ENCODE measurements around the gene DHX35. TPM values are rescaled to one million over a fixed set of nuclear protein-coding genes. Genes with fewer than 3 reads are reported as not detected.

Gene DHX35
- total RNA-seq, 4 donors from 2014 or later = 8.2 to 10.8 (median 9.3) TPM

- intact Hi-C loops (cut with DNase I; ENCODE audit: low total_unique reads) = no loop called here
- TF ChIP-seq POLR2A (IDR thresholded peaks at IDR 0.05) (no peak), CTCF (IDR thresholded peaks at IDR 0.05 in 4 of 5, conservative IDR thresholded peaks at IDR 0.05 in 1 of 5) (no peak)
- in situ Hi-C loops (cut with MboI; ENCODE audit: low sequenced_read_pairs in 4 of 4) = no loop called here
These were observed 42.5 kb upstream of the DHX35 start for GRCh38 chr20:38919683-38920082.

GRCh38 chr20:38920411-38920810 is 41.7 kb upstream of the DHX35 start:
- ATAC-seq (no peak), DNase-seq (no peak)
- no peak overlapping the region for H3K27ac ChIP-seq
- in situ Hi-C loops (cut with MboI; ENCODE audit: low sequenced_read_pairs in 4 of 4) = no loop called here
- H3K36me3 ChIP-seq = no peaks in the 10 kb centered on the region
- no peaks in the 10 kb centered on the region for H3K4me1 ChIP-seq
- H3K4me3 ChIP-seq = no peak overlapping the region
- no peaks in the 10 kb centered on the region for H3K27me3 ChIP-seq
- H3K9me3 ChIP-seq = no peaks in the 10 kb centered on the region
- TF ChIP-seq POLR2A (IDR thresholded peaks at IDR 0.05) (no peak), CTCF (IDR thresholded peaks at IDR 0.05 in 4 of 5, conservative IDR thresholded peaks at IDR 0.05 in 1 of 5) (no peak)
- intact Hi-C loops (cut with DNase I; ENCODE audit: low total_unique reads) = no loop called here

More at GRCh38 chr20:38919683-38920082, 42.5 kb upstream of the DHX35 start:
- ATAC-seq = no peak
- no peak overlapping the region for H3K27ac ChIP-seq
- H3K27me3 ChIP-seq = no peaks in the 10 kb centered on the region
- H3K36me3 ChIP-seq = no peaks in the 10 kb centered on the region
- DNase-seq = no peak
- H3K4me1 ChIP-seq = no peaks in the 10 kb centered on the region
- no peaks in the 10 kb centered on the region for H3K9me3 ChIP-seq
- H3K4me3 ChIP-seq = no peak overlapping the region

GRCh38 chr20:38920851-38921250 is 41.3 kb upstream of the DHX35 start:
- in situ Hi-C loops (cut with MboI; ENCODE audit: low sequenced_read_pairs in 4 of 4) = no loop called here

GRCh38 chr20:38924718-38925117 is 37.4 kb upstream of the DHX35 start:
- Histone ChIP-seq H3K9me3 (no peaks in the 10 kb centered on the region), H3K27ac (no peak overlapping the region), H3K4me1 (peaks cover 5 to 11% of the 10 kb centered on the region in 2 donors), H3K4me3 (no peak overlapping the region), H3K27me3 (peaks cover 3 to 10% (median 7%) of the 10 kb centered on the region in 3 donors), H3K36me3 (no peaks in the 10 kb centered on the region)
- ATAC-seq = no peak
- no peak for DNase-seq
- TF ChIP-seq CTCF (IDR thresholded peaks at IDR 0.05 in 4 of 5, conservative IDR thresholded peaks at IDR 0.05 in 1 of 5) (no peak), POLR2A (IDR thresholded peaks at IDR 0.05) (no peak)
- intact Hi-C loops (cut with DNase I; ENCODE audit: low total_unique reads) = no loop called here
- in situ Hi-C loops (cut with MboI; ENCODE audit: low sequenced_read_pairs in 4 of 4) = no loop called here

More at GRCh38 chr20:38920851-38921250, 41.3 kb upstream of the DHX35 start:
- no peaks in the 10 kb centered on the region for H3K27me3 ChIP-seq
- no peak overlapping the region for H3K4me3 ChIP-seq
- intact Hi-C loops (cut with DNase I; ENCODE audit: low total_unique reads) = no loop called here
- no peaks in the 10 kb centered on the region for H3K36me3 ChIP-seq
- H3K9me3 ChIP-seq = no peaks in the 10 kb centered on the region
- no peaks in the 10 kb centered on the region for H3K4me1 ChIP-seq
- ATAC-seq (no peak), DNase-seq (no peak)
- no peak overlapping the region for H3K27ac ChIP-seq
- TF ChIP-seq CTCF (IDR thresholded peaks at IDR 0.05 in 4 of 5, conservative IDR thresholded peaks at IDR 0.05 in 1 of 5) (no peak), POLR2A (IDR thresholded peaks at IDR 0.05) (no peak)

All from gastrocnemius medialis (tissue), 4 donors.